GM13977 (cell line): ENCODE results near the gene RBCK1.

Experiments
- DNase-seq: peaks from one replicate; pipeline ENCODE4 v3.0.0; 2012; ENCODE audit warnings: low spot score
- CTCF ChIP-seq: IDR thresholded peaks from 2 replicates; pipeline ENCODE4 v1.5.1; 2012; ENCODE audit warnings: mild to moderate bottlenecking, control low read depth; ENCODE audit not compliant: insufficient read depth; ENCODE audit errors: extremely low read depth, missing control alignments
- in situ Hi-C: fragments of 300-500 bp; cut with MboI; formaldehyde crosslinking; loops from one replicate; pipeline ENCODE4 v1.12.0; 2022; ENCODE audit warnings: low sequenced_read_pairs, low pct_unique_long_range_greater_than_20kb, mixed read lengths, inconsistent platforms; ENCODE audit not compliant: unreplicated experiment

The RBCK1 gene

GRCh38 chr20:404088-404487, 4.0 kb upstream of the RBCK1 start:
- in situ Hi-C loops, result no loop called here
- no peak for TF ChIP-seq CTCF
- no peak for DNase-seq

- TF ChIP-seq CTCF, result no peak
- DNase-seq, result no peak
- in situ Hi-C loops, result no loop called here
These were observed 1.6 kb upstream of the RBCK1 start for GRCh38 chr20:406200-407132.

- in situ Hi-C loops, result no loop called here
- peak; percentile 92 for DNase-seq
- peak; percentile 23 for TF ChIP-seq CTCF
These were observed 756 bp upstream of the RBCK1 start for GRCh38 chr20:407133-407952.

GRCh38 chr20:408843-409696, 971 bp downstream of the RBCK1 start:
- no peak for TF ChIP-seq CTCF
- no peak for DNase-seq
- in situ Hi-C loops, result no loop called here

GRCh38 chr20:409697-410559, 1.8 kb downstream of the RBCK1 start:
- TF ChIP-seq CTCF, result no peak
- DNase-seq, result no peak
- in situ Hi-C loops, result no loop called here
